Endothelial cell of umbilical vein (primary cell): Measurements from ENCODE around the gene GPBP1L1. TPM values are rescaled to one million over a fixed set of nuclear protein-coding genes. Genes with fewer than 3 reads are reported as not detected.

Source experiments
- BruUV-seq: library from RNA; stranded (reverse); fragments of 400-500 nt; replicated peaks from 2 replicates; lab custom pipeline; 2021; lab: Mats Ljungman, UMichigan
- CTCF ChIA-PET: fragments of 300-600, 350-600 bp; sonication (Branson Sonifier 250); formaldehyde crosslinking; loops from one replicate; lab custom pipeline; 2021; ENCODE audit warnings: antibody characterized with exemption, inconsistent platforms; lab: Charles Lee
- POLR2A ChIA-PET: fragments of 300-600, 350-600 bp; sonication (Branson Sonifier 250); formaldehyde crosslinking; loops from one replicate; lab custom pipeline; 2021; ENCODE audit warnings: antibody characterized with exemption, inconsistent platforms; lab: Charles Lee
- DNase-seq: peaks from one replicate; pipeline ENCODE4 v3.0.0-alpha.2; 2011; ENCODE audit warnings: low read depth, low spot score
- FAIRE-seq: peaks from 2 replicates; lab custom pipeline; 2011; peaks lifted over from hg19 to GRCh38; lab: Jason Lieb, UNC
- H2AFZ ChIP-seq: 2 replicates; pipeline ENCODE4 v1.6.0; 2012; ENCODE audit warnings: low read depth, low read length, control low read depth, inconsistent platforms
- H3K27ac ChIP-seq: 2 replicates; pipeline ENCODE4 v1.5.1; 2011; ENCODE audit warnings: low read depth, mild to moderate bottlenecking, control low read depth, low read length, moderate library complexity; ENCODE audit not compliant: insufficient read depth
- H3K27me3 ChIP-seq, 2 experiments: 2 replicates each; pipeline versions ENCODE4 v1.6.0 to v1.6.1; 2011; ENCODE audit warnings: low read length in 2 of 2, mixed read lengths in 1 of 2; ENCODE audit not compliant: control insufficient read depth in 2 of 2, insufficient read depth in 2 of 2
- H3K36me3 ChIP-seq, 2 experiments: 2 replicates in 1 of 2; 3 replicates in 1 of 2; pipeline ENCODE4 v1.5.1; 2011; ENCODE audit warnings: low read length in 2 of 2, mild to moderate bottlenecking in 1 of 2, moderate library complexity in 1 of 2; ENCODE audit not compliant: control insufficient read depth in 2 of 2, insufficient read depth in 2 of 2; ENCODE audit errors: extremely low read depth in 1 of 2
- H3K4me1 ChIP-seq: 3 replicates; pipeline ENCODE4 v1.5.1; 2011; ENCODE audit warnings: mild to moderate bottlenecking, low read length; ENCODE audit not compliant: control insufficient read depth, insufficient read depth; ENCODE audit errors: extremely low read depth
- H3K4me2 ChIP-seq: 2 replicates; pipeline ENCODE4 v1.6.1; 2011; ENCODE audit warnings: low read length, control low read depth, mixed read lengths; ENCODE audit not compliant: insufficient read depth
- H3K4me3 ChIP-seq, 3 experiments: fragments of 200-600 bp in 1 of 3; sonication (generic), shearing (Covaris generic) in 1 of 3; replicated peaks in 1 of 3; 2 replicates each; pipeline ENCODE4 v1.5.1; 2011 to 2016; ENCODE audit warnings: control low read depth in 3 of 3, low read length in 3 of 3, mild to moderate bottlenecking in 2 of 3, inconsistent platforms in 1 of 3, low read depth in 1 of 3, moderate library complexity in 1 of 3; ENCODE audit not compliant: insufficient read depth in 1 of 3
- H3K79me2 ChIP-seq: 2 replicates; pipeline ENCODE4 v1.6.0; 2012; ENCODE audit warnings: low read length, inconsistent platforms; ENCODE audit not compliant: control insufficient read depth, insufficient read depth
- H3K9ac ChIP-seq: replicated peaks from 2 replicates; pipeline ENCODE3; 2011; ENCODE audit warnings: low read length, control low read depth; ENCODE audit not compliant: insufficient read depth; ENCODE audit errors: extremely low read depth
- H3K9me1 ChIP-seq: replicated peaks from 3 replicates; pipeline ENCODE4 v1.6.0; 2011; ENCODE audit warnings: mild to moderate bottlenecking, low read length; ENCODE audit not compliant: control insufficient read depth, insufficient read depth; ENCODE audit errors: extremely low read depth
- H3K9me3 ChIP-seq: replicated peaks from 2 replicates; pipeline ENCODE4 v1.5.1; 2012; ENCODE audit warnings: low read length, inconsistent platforms; ENCODE audit not compliant: control insufficient read depth, insufficient read depth
- H4K20me1 ChIP-seq: replicated peaks from 2 replicates; pipeline ENCODE3; 2011; ENCODE audit warnings: mild to moderate bottlenecking, low read length; ENCODE audit not compliant: control insufficient read depth, insufficient read depth; ENCODE audit errors: extremely low read depth
- CTCF ChIP-seq, 2 donors: IDR thresholded peaks; 1 replicate in 1 of 2; 2 replicates in 1 of 2; pipeline ENCODE4 v1.5.1; 2011; ENCODE audit warnings: low read length in 2 of 2, mild to moderate bottlenecking in 2 of 2, moderate library complexity in 2 of 2, control low read depth in 1 of 2, inconsistent platforms in 1 of 2, low read depth in 1 of 2; ENCODE audit not compliant: insufficient read depth in 1 of 2; ENCODE audit errors: extremely low read depth in 1 of 2
- EZH2 ChIP-seq: IDR thresholded peaks from 2 replicates; pipeline ENCODE4 v1.6.1; 2012; ENCODE audit warnings: borderline replicate concordance, low read depth, mild to moderate bottlenecking, moderate library complexity, low read length, inconsistent platforms; ENCODE audit not compliant: severe bottlenecking
- FOS ChIP-seq: IDR thresholded peaks from 2 replicates; pipeline ENCODE4 v1.6.1; 2011; ENCODE audit warnings: mild to moderate bottlenecking, low read length, moderate library complexity, borderline replicate concordance; ENCODE audit not compliant: insufficient read depth
- GATA2 ChIP-seq: IDR thresholded peaks from 2 replicates; pipeline ENCODE4 v1.7.0; 2011; ENCODE audit warnings: low read depth, mild to moderate bottlenecking, moderate library complexity, mixed read lengths, low read length; ENCODE audit not compliant: insufficient read length, insufficient read depth
- JUN ChIP-seq: IDR thresholded peaks from 2 replicates; pipeline ENCODE4 v1.6.1; 2011; ENCODE audit warnings: borderline replicate concordance, low read depth; ENCODE audit not compliant: insufficient read length, insufficient read depth
- MAX ChIP-seq: IDR thresholded peaks from 2 replicates; pipeline ENCODE4 v1.6.1; 2011; ENCODE audit not compliant: insufficient read depth, insufficient read length
- MYC ChIP-seq: IDR thresholded peaks from one replicate; pipeline ENCODE4 v1.6.1; 2011; ENCODE audit warnings: mild to moderate bottlenecking, low read depth, low read length
- POLR2A ChIP-seq: IDR thresholded peaks from 2 replicates; pipeline ENCODE4 v1.6.1; 2012; ENCODE audit warnings: low read depth, mild to moderate bottlenecking, control low read depth, low read length
- POLR2AphosphoS5 ChIP-seq: IDR thresholded peaks from 2 replicates; pipeline ENCODE4 v1.6.1; 2012; ENCODE audit warnings: low read depth, mild to moderate bottlenecking, control low read depth, low read length, moderate library complexity; ENCODE audit not compliant: insufficient read depth
- dilution Hi-C: fragments of 300-500 bp; cut with MboI; formaldehyde crosslinking; loops from one replicate; pipeline ENCODE4 v1.15.0; 2019; ENCODE audit warnings: low sequenced_read_pairs; ENCODE audit not compliant: extremely low pct_ligation_motif_present
- intact Hi-C: fragments of 100-400 bp; cut with micrococcal nuclease; formaldehyde crosslinking; loops from one replicate; pipeline ENCODE4 v1.10.0; 2022
- polyA plus RNA-seq, 4 experiments: library from polyadenylated mRNA; depleted of rRNA in 3 of 4; stranded (reverse) in 3 of 4; unstranded in 1 of 4; fragments of >200 nt; gene quantifications; 2 replicates each; pipeline versions ENCODE4 v1.2.1 to v1.2.3, GENCODE V29; 2011 to 2012; ENCODE audit warnings: missing spikeins in 1 of 4
- total RNA-seq: library from RNA; stranded (reverse); gene quantifications from 2 replicates; pipeline ENCODE4 v1.2.3, GENCODE V29; 2021

The GPBP1L1 gene
- total and polyA plus RNA-seq, 2 donors (not counting 3 experiments of a cell fraction or from before 2014, with no cell fraction given) = 35.0 to 89.7 TPM

- no peaks in the 10 kb centered on the region for H3K9me1 ChIP-seq
- ChIA-PET CTCF (no interaction called here), POLR2A (no interaction called here)
- DNase-seq (no peak), FAIRE-seq (no peak)
- no TSS peak for BruUV-seq
- H3K27ac ChIP-seq = no peak overlapping the region
- H3K36me3 ChIP-seq = no peaks in the 10 kb centered on the region
- TF ChIP-seq CTCF (IDR thresholded peaks at IDR 0.05; ENCODE audit: extremely low read depth in 1 of 2, insufficient read depth in 1 of 2, low read depth in 1 of 2, low read length in 2 of 2) (no peak), MAX (no peak), JUN (no peak), GATA2 (no peak), POLR2A (no peak), FOS (no peak), POLR2AphosphoS5 (no peak), MYC (no peak), EZH2 (no peak)
- no peak overlapping the region for H2AFZ ChIP-seq
- dilution Hi-C loops = no loop called here
- H3K79me2 ChIP-seq = peaks cover 83% of the 10 kb centered on the region
- no peaks in the 10 kb centered on the region for H3K9me3 ChIP-seq
- H3K27me3 ChIP-seq = no peaks in the 10 kb centered on the region
- intact Hi-C loops = loop anchor here (10.0 kb wide), 2 partner anchors 542 to 878 kb away; partner anchors contain the start of genes BTBD19, DYNLT4 and PLK3
- H4K20me1 ChIP-seq = peaks cover 8% of the 10 kb centered on the region
- no peak overlapping the region for H3K9ac ChIP-seq
- peaks cover 42% of the 10 kb centered on the region for H3K4me1 ChIP-seq
- H3K4me2 ChIP-seq = no peak overlapping the region
- H3K4me3 ChIP-seq = no peak overlapping the region
These were observed 3.4 kb downstream of the GPBP1L1 start for GRCh38 chr1:45682942-45683341.
